Measurements from ENCODE around the gene DGKD. TPM values are rescaled to one million over a fixed set of nuclear protein-coding genes. Genes with fewer than 3 reads are reported as not detected.

The DGKD gene
- total and polyA plus RNA-seq, 2 donors (not counting 1 experiment from before 2014, with no cell fraction given), result 224 to 396 TPM

DNA sequence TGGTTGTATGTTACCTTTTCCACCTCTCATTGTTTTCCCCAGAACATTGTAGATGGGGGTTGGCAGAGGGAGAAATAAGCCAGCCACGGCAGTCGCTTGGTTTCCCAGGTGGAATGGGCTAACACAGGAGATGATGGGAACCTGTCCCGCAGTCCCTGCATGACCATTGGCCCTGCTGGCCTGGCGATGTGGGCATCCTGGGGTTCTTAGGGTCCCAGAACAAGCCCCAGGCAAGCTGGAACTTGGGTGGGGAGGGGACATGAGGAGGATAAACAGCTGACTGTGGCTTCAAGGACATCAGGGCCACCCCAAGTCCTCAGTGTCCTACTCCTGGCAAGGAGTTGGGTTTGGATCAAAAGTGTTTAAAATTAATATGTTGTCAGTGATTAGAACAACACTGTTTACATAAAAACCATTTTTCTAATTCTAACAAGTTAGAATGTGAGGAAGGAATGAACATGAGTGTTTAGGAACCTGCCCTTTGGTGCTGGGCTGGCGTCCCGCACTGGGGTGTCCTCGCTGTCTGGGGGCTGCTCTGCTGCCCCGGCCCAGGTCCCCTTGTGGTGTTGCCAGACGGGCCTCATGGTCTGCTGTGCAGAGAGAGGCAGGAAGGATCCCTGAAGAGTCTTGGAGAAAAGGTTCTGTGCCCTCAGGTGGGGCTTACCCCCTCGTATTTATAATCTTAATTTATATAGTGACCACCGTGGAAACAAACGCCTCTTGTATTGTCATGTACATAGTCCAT lies 117.2 kb downstream of the DGKD start:
- 100% methylated on average over 5 of the region's 12 CpGs for WGBS (ENCODE audit: insufficient coverage)
- POLR2A ChIA-PET, result no interaction called here
- H3K27ac Mint-ChIP-seq, result no peak overlapping the region
- Histone ChIP-seq H3K4me1 (ENCODE audit: control insufficient read depth in 2 of 2, insufficient read depth in 2 of 2, low read length in 2 of 2) (no peaks in the 10 kb centered on the region), H3K36me3 (replicated peaks in 1 of 2; ENCODE audit: control extremely low read depth in 1 of 2, control insufficient read depth in 1 of 2, extremely low read depth in 1 of 2, insufficient read depth in 2 of 2, low read length in 1 of 2) (peaks cover 0 to 68% of the 10 kb centered on the region in 2 experiments), H3K27ac (ENCODE audit: low read length in 2 of 2) (no peak overlapping the region), H2AFZ (ENCODE audit: insufficient read depth, low read depth, low read length, poor library complexity, severe bottlenecking) (no peak overlapping the region), H3K79me2 (ENCODE audit: control insufficient read depth, insufficient read depth, low read length) (no peaks in the 10 kb centered on the region), H3K4me2 (replicated peaks; ENCODE audit: low read depth, low read length, poor library complexity, severe bottlenecking) (no peak overlapping the region), H4K20me1 (ENCODE audit: control insufficient read depth, insufficient read depth, low read length, poor library complexity, severe bottlenecking) (peaks cover 28% of the 10 kb centered on the region), H3K4me3 (ENCODE audit: control extremely low read depth in 1 of 5, extremely low read depth in 1 of 5, insufficient read depth in 1 of 5, low read depth in 2 of 5, low read length in 4 of 5) (no peak overlapping the region), H3K27me3 (replicated peaks in 1 of 4; ENCODE audit: control extremely low read depth in 1 of 4, control insufficient read depth in 3 of 4, insufficient read depth in 4 of 4, low read length in 3 of 4) (no peaks in the 10 kb centered on the region), H3K9me3 (ENCODE audit: control extremely low read depth in 1 of 3, control insufficient read depth in 2 of 3, insufficient read depth in 1 of 3, low read length in 2 of 3) (peaks cover 0 to 20% (median 0%) of the 10 kb centered on the region in 3 donors), H3K9ac (ENCODE audit: low read length) (no peak overlapping the region)
- TF ChIP-seq, protein P1, sequence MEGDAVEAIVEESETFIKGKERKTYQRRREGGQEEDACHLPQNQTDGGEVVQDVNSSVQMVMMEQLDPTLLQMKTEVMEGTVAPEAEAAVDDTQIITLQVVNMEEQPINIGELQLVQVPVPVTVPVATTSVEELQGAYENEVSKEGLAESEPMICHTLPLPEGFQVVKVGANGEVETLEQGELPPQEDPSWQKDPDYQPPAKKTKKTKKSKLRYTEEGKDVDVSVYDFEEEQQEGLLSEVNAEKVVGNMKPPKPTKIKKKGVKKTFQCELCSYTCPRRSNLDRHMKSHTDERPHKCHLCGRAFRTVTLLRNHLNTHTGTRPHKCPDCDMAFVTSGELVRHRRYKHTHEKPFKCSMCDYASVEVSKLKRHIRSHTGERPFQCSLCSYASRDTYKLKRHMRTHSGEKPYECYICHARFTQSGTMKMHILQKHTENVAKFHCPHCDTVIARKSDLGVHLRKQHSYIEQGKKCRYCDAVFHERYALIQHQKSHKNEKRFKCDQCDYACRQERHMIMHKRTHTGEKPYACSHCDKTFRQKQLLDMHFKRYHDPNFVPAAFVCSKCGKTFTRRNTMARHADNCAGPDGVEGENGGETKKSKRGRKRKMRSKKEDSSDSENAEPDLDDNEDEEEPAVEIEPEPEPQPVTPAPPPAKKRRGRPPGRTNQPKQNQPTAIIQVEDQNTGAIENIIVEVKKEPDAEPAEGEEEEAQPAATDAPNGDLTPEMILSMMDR (IDR thresholded peaks at IDR 0.05), result no peak
- TF ChIP-seq EZH2 (IDR thresholded peaks at IDR 0.05; ENCODE audit: borderline replicate concordance, insufficient read depth, low read depth, low read length, poor library complexity, severe bottlenecking), result no peak
- ATAC-seq (ENCODE audit: low read depth), result no peak
- no peak for DNase-seq
- H3K9me3 Mint-ChIP-seq (ENCODE audit: insufficient read depth), result peaks cover 3% of the 10 kb centered on the region
- H3K4me1 Mint-ChIP-seq, result no peaks in the 10 kb centered on the region
- intact Hi-C loops (cut with micrococcal nuclease), result no loop called here
- CTCF ChIA-PET, result no interaction called here
- H3K4me3 Mint-ChIP-seq, result no peak overlapping the region
- no peaks in the 10 kb centered on the region for H3K27me3 Mint-ChIP-seq

DNA sequence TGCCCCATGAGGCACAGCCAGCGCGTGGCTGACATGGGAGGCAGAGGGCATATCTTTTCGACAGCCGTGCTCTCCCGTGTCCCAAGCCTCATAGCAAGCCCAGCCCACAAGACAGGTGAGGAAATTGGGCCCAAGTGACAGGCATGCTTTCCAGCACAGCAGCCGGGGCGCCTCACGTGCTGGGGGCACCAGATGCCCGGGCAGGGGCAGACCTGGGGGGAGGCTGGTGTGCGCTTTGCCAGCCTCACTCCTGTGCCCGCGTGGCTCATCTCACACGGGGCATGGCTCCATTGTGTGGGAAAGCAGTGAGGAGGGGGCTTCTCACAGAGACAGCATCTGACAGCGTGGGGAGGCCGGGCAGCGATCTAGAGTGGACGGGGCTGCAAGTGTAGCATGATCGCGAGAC lies 119.1 kb downstream of the DGKD start:
- peaks cover 3% of the 10 kb centered on the region for H3K9me3 Mint-ChIP-seq (ENCODE audit: insufficient read depth)
- Histone ChIP-seq H4K20me1 (ENCODE audit: control insufficient read depth, insufficient read depth, low read length, poor library complexity, severe bottlenecking) (peaks cover 28% of the 10 kb centered on the region), H3K4me3 (ENCODE audit: control extremely low read depth in 1 of 5, extremely low read depth in 1 of 5, insufficient read depth in 1 of 5, low read depth in 2 of 5, low read length in 4 of 5) (no peak overlapping the region), H3K27ac (ENCODE audit: low read length in 2 of 2) (no peak overlapping the region), H2AFZ (ENCODE audit: insufficient read depth, low read depth, low read length, poor library complexity, severe bottlenecking) (no peak overlapping the region), H3K79me2 (ENCODE audit: control insufficient read depth, insufficient read depth, low read length) (no peaks in the 10 kb centered on the region), H3K9me3 (ENCODE audit: control extremely low read depth in 1 of 3, control insufficient read depth in 2 of 3, insufficient read depth in 1 of 3, low read length in 2 of 3) (peaks cover 0 to 20% (median 0%) of the 10 kb centered on the region in 3 donors), H3K36me3 (replicated peaks in 1 of 2; ENCODE audit: control extremely low read depth in 1 of 2, control insufficient read depth in 1 of 2, extremely low read depth in 1 of 2, insufficient read depth in 2 of 2, low read length in 1 of 2) (peaks cover 0 to 62% of the 10 kb centered on the region in 2 experiments), H3K4me2 (replicated peaks; ENCODE audit: low read depth, low read length, poor library complexity, severe bottlenecking) (no peak overlapping the region), H3K27me3 (replicated peaks in 1 of 4; ENCODE audit: control extremely low read depth in 1 of 4, control insufficient read depth in 3 of 4, insufficient read depth in 4 of 4, low read length in 3 of 4) (no peaks in the 10 kb centered on the region), H3K9ac (ENCODE audit: low read length) (no peak overlapping the region), H3K4me1 (ENCODE audit: control insufficient read depth in 2 of 2, insufficient read depth in 2 of 2, low read length in 2 of 2) (no peaks in the 10 kb centered on the region)
- POLR2A ChIA-PET, result no interaction called here
- H3K4me3 Mint-ChIP-seq, result no peak overlapping the region
- peak overlapping the region; percentile 74 for H3K27ac Mint-ChIP-seq
- H3K4me1 Mint-ChIP-seq, result no peaks in the 10 kb centered on the region
- WGBS (ENCODE audit: insufficient coverage), result 95% methylated on average over 13 of the region's 19 CpGs
- no peak for DNase-seq
- no peaks in the 10 kb centered on the region for H3K27me3 Mint-ChIP-seq
- no peak for ATAC-seq (ENCODE audit: low read depth)
- CTCF ChIA-PET, result no interaction called here
- TF ChIP-seq, protein P1 (IDR thresholded peaks at IDR 0.05), result no peak
- no peak for TF ChIP-seq EZH2 (IDR thresholded peaks at IDR 0.05; ENCODE audit: borderline replicate concordance, insufficient read depth, low read depth, low read length, poor library complexity, severe bottlenecking)
- intact Hi-C loops (cut with micrococcal nuclease), result no loop called here
